ENCODE results near the gene IDH3A.

Gene IDH3A

GRCh38 chr15:78155355-78155939 lies 6.3 kb downstream of the IDH3A start:
- in situ Hi-C loops (cut with HindIII; ENCODE audit: low pct_ligation_motif_present, low pct_unique_long_range_greater_than_20kb, low sequenced_read_pairs): no loop called here
- DNase-seq: no peak

- in situ Hi-C loops (cut with HindIII; ENCODE audit: low pct_ligation_motif_present, low pct_unique_long_range_greater_than_20kb, low sequenced_read_pairs): no loop called here
- DNase-seq: no peak
Observed at GRCh38 chr15:78156653-78157052, 7.5 kb downstream of the IDH3A start.

GRCh38 chr15:78157203-78157602 lies 8.0 kb downstream of the IDH3A start:
- in situ Hi-C loops (cut with HindIII; ENCODE audit: low pct_ligation_motif_present, low pct_unique_long_range_greater_than_20kb, low sequenced_read_pairs): no loop called here
- DNase-seq: no peak

DNA sequence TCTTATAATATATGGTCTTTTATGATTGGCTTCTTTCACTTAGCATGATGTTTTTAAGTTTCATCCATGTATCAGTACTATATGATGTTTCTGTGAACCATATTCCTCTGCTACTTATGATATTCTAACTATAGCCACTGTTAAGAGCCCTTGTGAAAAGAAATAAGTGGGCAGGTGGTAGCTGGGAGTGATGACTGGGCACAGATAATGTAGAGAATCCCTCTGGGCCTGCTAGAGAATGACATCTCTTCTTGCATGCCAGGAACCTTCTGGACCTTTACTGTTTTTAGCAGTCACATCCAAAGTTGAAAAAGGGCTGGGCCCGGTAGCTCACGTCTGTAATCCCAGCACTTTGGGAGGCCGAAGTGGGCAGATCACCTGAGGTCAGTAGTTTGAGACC lies 10.2 kb downstream of the IDH3A start:
- in situ Hi-C loops (cut with HindIII; ENCODE audit: low pct_ligation_motif_present, low pct_unique_long_range_greater_than_20kb, low sequenced_read_pairs): no loop called here
- no peak for DNase-seq

DNA sequence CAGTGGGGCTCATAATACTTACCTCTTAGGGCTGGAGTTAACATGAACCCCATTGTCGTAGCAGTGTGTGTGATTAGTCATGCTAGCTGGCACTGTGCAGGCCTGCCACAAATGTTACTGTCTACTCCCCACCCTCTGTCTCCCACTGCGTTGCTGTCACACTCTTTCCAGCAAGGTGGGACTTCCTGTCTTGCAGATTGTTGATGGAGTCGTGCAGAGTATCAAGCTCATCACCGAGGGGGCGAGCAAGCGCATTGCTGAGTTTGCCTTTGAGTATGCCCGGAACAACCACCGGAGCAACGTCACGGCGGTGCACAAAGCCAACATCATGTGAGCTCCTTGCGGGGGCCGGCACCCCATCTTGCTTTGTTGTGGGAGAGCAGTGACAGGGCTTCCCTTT lies 12.9 kb downstream of the IDH3A start:
- DNase-seq: no peak
- in situ Hi-C loops (cut with HindIII; ENCODE audit: low pct_ligation_motif_present, low pct_unique_long_range_greater_than_20kb, low sequenced_read_pairs): no loop called here

DNA sequence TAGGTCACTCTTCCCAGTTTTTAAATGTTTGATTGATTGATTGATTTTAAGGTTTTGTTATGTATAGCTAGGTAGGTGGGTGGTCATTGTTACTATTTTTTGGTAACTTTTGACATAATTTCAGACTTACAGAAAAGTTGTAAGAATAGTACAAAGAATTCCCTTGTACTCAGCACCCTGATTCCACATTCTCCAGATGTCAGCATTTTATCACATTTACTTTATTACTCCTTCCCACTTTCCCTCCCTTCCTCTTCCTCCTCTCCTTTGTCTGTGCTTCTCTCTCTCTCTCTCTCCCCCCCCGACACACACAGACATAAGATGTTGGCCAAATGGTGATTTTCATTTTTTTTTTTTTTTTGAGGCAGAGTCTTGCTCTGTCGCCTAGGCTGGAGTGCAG lies 14.8 kb downstream of the IDH3A start:
- DNase-seq: no peak
- in situ Hi-C loops (cut with HindIII; ENCODE audit: low pct_ligation_motif_present, low pct_unique_long_range_greater_than_20kb, low sequenced_read_pairs): no loop called here

DNA sequence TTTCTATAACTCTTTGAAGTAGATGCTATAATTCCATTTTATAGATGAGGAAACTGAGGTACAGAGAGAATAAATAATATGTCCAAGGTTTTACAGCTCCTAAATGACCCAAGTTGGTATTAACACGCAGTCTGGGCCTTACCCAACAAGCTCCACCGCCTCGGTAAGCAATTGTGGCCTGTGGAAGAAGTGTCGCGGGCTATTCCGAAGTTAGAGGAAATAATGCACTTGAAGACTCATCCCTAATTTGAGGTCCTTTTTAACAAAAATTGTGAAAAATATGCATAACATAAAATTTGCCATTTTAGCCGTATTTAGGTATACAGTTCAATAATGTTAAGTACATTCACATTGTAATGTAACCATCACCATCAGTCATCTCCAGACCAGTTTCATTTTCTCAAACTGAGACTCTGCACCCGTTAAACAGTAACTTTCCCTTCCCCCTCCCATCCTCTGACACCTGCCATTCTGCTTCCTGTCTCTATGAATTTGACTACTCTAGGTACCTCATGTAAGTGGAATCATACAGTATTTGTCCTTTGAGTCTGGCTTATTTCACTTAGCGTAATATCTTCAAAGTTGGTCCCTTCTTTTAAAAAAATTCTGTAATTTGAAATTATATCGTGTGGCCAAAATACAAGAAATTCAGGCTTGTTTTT lies 18.2 kb downstream of the IDH3A start:
- DNase-seq: no peak

GRCh38 chr15:78168608-78169007 lies 19.4 kb downstream of the IDH3A start:
- no peak for DNase-seq
- in situ Hi-C loops (cut with HindIII; ENCODE audit: low pct_ligation_motif_present, low pct_unique_long_range_greater_than_20kb, low sequenced_read_pairs): no loop called here

More for the DNA sequence above, 18.2 kb downstream of the IDH3A start:
- in situ Hi-C loops (cut with HindIII; ENCODE audit: low pct_ligation_motif_present, low pct_unique_long_range_greater_than_20kb, low sequenced_read_pairs): no loop called here

- DNase-seq: no peak
- in situ Hi-C loops (cut with HindIII; ENCODE audit: low pct_ligation_motif_present, low pct_unique_long_range_greater_than_20kb, low sequenced_read_pairs): no loop called here
Observed at GRCh38 chr15:78170848-78171773, 21.9 kb downstream of the IDH3A start.

DNA sequence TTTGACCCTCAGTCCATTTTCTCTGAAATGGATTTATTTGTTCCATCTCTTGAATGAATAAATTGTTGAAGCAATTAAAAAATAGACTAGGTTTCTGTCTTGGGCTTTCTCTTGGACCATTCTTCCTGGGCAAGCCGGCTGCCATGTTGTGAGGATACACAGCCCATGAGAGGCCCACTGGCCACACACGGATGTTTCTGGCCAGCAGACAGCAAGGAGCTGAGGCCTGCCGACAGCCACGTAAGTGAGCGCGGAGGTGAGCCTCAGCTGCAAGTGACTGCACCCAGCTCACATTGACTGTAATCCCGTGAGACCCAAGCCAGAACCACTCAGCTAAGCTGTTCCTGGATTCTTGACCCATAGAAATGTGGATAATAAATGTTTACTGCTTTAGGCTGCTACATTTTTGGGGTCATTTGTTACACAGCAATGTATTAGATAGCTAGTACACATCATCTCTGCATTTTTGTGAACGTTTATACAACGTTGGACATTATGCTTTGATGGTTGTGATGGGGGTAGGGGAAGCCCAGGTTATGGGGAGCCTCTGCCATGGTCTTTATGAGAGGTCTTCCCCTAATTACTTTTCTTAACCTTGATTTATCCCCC lies 22.8 kb downstream of the IDH3A start:
- no peak for DNase-seq
- in situ Hi-C loops (cut with HindIII; ENCODE audit: low pct_ligation_motif_present, low pct_unique_long_range_greater_than_20kb, low sequenced_read_pairs): no loop called here

DNA sequence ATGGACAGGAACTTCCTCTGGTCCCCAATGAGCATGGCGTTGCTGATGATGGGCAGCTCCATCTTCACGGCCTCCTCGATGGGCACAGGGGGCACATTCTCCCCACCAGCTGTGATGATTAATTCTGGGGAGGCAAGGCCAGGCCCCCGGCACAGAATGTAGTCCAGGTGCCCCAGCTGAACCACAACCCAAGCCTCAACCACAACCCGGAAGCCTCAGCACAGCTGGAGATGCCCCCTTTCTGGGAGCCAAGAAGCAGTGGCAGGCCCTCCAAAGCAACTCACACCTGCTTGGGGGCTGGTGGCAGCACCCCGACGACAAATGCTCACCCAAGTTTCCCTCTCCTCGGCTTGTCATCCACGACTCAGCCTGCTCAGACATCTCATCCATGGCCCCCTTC lies 25.2 kb downstream of the IDH3A start:
- in situ Hi-C loops (cut with HindIII; ENCODE audit: low pct_ligation_motif_present, low pct_unique_long_range_greater_than_20kb, low sequenced_read_pairs): no loop called here
- DNase-seq: no peak

DNA sequence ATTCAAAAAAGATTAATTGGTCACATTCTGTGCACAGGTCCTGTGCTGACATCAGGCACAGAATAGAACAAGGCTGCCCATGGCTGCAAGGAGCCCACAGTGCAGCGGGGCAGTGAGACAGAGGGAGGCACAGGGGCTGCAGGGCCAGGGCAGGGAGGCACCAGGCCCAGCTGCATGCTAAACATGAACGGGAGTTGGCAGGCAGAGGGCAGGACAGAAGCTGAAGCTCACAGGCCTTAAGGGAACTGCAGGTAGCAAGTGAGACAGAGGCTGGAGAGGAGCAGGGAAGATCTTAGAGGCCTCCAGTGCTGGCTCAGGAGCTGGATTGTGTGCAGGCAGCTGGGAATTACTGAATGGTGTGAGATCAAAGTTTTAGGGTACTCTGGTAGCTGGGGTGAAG lies 26.2 kb downstream of the IDH3A start:
- in situ Hi-C loops (cut with HindIII; ENCODE audit: low pct_ligation_motif_present, low pct_unique_long_range_greater_than_20kb, low sequenced_read_pairs): no loop called here
- DNase-seq: no peak

DNA sequence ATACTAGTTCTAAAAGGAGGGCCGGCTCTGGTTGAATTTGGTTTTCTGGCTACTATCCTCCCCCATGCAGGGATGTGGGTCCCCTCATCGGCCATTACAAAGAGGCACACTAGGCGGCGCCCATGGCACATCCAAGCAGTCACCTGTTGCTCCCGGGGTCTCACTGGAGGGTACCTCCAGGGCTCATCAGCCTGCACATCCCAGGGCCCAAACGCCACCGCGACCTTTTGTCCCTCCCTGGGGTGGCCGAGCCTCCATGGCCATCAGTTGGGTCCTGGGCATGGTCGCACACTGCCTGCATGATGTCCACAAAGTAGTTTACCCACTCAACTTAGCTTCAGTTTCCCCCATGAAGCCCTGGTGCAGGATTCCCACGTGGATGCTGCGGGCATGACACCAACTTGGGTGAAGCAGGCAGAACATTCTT lies 28.3 kb downstream of the IDH3A start:
- in situ Hi-C loops (cut with HindIII; ENCODE audit: low pct_ligation_motif_present, low pct_unique_long_range_greater_than_20kb, low sequenced_read_pairs): no loop called here

DNA sequence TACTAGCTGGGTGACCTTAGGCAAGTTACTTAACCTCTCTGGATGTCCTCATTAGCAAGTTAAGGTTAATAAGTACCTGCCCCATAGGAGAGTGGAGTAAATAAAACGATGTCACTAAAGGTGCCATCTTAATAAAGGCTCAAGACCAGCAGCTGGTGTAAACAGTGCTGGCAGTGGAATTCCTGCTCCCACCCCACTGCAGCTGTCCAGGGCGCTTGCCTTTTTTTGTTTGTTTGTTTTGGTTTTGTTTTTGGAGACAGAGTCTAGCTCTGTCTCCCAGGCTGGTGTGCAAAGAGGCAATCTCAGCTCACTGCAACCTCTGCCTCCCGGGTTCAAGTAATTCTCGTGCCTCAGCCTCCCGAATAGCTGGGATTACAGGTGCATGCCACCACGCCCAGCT lies 28.9 kb downstream of the IDH3A start:
- no peak for DNase-seq
- in situ Hi-C loops (cut with HindIII; ENCODE audit: low pct_ligation_motif_present, low pct_unique_long_range_greater_than_20kb, low sequenced_read_pairs): no loop called here

More for the DNA sequence above, 28.3 kb downstream of the IDH3A start:
- DNase-seq: peak; percentile 23

DNA sequence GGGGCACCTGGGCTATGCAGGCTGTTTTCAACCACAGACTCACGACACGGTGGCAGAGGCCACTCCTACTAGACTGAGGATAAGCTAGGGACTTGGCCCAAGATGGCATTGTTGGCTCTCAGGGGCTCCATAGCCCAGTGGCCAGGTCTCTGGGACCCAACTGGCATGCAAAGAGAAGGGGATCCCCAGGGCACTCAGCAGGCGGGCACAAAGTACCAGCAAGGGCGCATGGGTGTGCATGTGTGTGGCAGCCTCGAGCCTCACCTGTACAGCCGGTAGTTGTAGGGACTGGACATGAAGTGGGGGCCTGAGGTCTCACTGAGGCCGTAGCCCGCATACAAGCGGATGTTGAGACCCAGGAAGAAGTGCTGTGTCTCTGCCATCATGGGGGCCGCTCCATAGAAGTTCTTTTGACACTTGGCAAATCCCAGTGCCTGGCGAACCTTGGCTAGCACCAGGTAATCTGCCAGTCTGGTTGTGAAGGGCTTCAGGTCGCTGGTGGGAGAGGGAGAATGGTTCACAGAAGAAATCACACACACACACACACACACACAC lies 30.2 kb downstream of the IDH3A start:
- in situ Hi-C loops (cut with HindIII; ENCODE audit: low pct_ligation_motif_present, low pct_unique_long_range_greater_than_20kb, low sequenced_read_pairs): no loop called here
- no peak for DNase-seq

- DNase-seq: no peak
- in situ Hi-C loops (cut with HindIII; ENCODE audit: low pct_ligation_motif_present, low pct_unique_long_range_greater_than_20kb, low sequenced_read_pairs): no loop called here
Observed at GRCh38 chr15:78179906-78180305, 30.7 kb downstream of the IDH3A start.

DNA sequence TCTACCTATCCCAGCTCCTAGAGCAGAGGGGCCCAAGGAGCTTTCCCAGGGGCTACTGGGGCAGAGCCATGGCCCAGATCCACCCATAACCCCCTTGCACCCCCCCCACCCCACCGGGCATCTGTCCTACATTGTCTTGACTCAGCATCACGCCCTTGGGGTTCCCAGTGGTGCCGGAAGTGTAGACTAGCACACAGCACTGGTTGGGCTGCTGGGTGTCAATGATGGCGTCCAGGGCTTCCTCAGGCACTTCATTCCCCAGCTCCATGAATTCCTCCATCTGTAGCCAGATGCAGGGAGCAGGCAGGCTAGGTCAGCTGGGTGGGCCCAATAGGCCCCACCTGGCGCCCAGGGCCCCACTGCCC lies 33.2 kb downstream of the IDH3A start:
- DNase-seq: no peak
- in situ Hi-C loops (cut with HindIII; ENCODE audit: low pct_ligation_motif_present, low pct_unique_long_range_greater_than_20kb, low sequenced_read_pairs): no loop called here

GRCh38 chr15:78182821-78183220 lies 33.7 kb downstream of the IDH3A start:
- no peak for DNase-seq
- in situ Hi-C loops (cut with HindIII; ENCODE audit: low pct_ligation_motif_present, low pct_unique_long_range_greater_than_20kb, low sequenced_read_pairs): no loop called here

Data from ACHN (cell line).